ENCODE results near the gene ADAM12.

- TF ChIP-seq REST (IDR thresholded peaks at IDR 0.05; ENCODE audit: low read depth), result no peak
- no peak for TF ChIP-seq ZNF274 (IDR thresholded peaks at IDR 0.05; ENCODE audit: low read depth, low read length)
- TF ChIP-seq CEBPB (IDR thresholded peaks at IDR 0.05; ENCODE audit: low read depth), result no peak
- TF ChIP-seq EGR1 (IDR thresholded peaks at IDR 0.05; ENCODE audit: low read depth), result no peak
- TF ChIP-seq, protein P1, sequence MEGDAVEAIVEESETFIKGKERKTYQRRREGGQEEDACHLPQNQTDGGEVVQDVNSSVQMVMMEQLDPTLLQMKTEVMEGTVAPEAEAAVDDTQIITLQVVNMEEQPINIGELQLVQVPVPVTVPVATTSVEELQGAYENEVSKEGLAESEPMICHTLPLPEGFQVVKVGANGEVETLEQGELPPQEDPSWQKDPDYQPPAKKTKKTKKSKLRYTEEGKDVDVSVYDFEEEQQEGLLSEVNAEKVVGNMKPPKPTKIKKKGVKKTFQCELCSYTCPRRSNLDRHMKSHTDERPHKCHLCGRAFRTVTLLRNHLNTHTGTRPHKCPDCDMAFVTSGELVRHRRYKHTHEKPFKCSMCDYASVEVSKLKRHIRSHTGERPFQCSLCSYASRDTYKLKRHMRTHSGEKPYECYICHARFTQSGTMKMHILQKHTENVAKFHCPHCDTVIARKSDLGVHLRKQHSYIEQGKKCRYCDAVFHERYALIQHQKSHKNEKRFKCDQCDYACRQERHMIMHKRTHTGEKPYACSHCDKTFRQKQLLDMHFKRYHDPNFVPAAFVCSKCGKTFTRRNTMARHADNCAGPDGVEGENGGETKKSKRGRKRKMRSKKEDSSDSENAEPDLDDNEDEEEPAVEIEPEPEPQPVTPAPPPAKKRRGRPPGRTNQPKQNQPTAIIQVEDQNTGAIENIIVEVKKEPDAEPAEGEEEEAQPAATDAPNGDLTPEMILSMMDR (IDR thresholded peaks at IDR 0.05 in 2 of 3, conservative IDR thresholded peaks at IDR 0.05 in 1 of 3; ENCODE audit: borderline replicate concordance in 1 of 3, insufficient read depth in 1 of 3, low read depth in 2 of 3, low read length in 2 of 3), result no peak
- no peak for TF ChIP-seq RAD21 (IDR thresholded peaks at IDR 0.05; ENCODE audit: low read depth)
- TF ChIP-seq SRF (IDR thresholded peaks at IDR 0.05; ENCODE audit: low read depth), result no peak
- no peak for TF ChIP-seq FOSL1 (IDR thresholded peaks at IDR 0.05; ENCODE audit: low read depth)
Measured at GRCh38 chr10:126171555-126171954, 216.7 kb downstream of the ADAM12 start.
